Spleen (tissue), 11 donors: ENCODE results near the gene CYP3A5. TPM values are rescaled to one million over a fixed set of nuclear protein-coding genes. Genes with fewer than 3 reads are reported as not detected.

Source experiments
- DNase-seq: peaks from one replicate; pipeline ENCODE4 v3.0.0-alpha.2; 2020
- H3K27ac ChIP-seq, 8 donors: fragments of 200-600 bp; sonication (generic) in 7 of 8; 1 replicate in 4 of 8; 2 replicates in 4 of 8; pipeline versions ENCODE4 v1.5.0 to v1.8.0; 2016 to 2021; ENCODE audit warnings: inconsistent platforms in 4 of 8, mild to moderate bottlenecking in 4 of 8, moderate library complexity in 1 of 8
- H3K27me3 ChIP-seq, 7 donors: fragments of 200-600 bp; sonication (generic) in 6 of 7; replicated peaks in 1 of 7; 1 replicate in 4 of 7; 2 replicates in 3 of 7; pipeline versions ENCODE4 v1.5.0 to v1.8.0; 2016 to 2021; ENCODE audit warnings: inconsistent platforms in 3 of 7, mild to moderate bottlenecking in 1 of 7
- H3K36me3 ChIP-seq, 6 donors: fragments of 200-600 bp; sonication (generic) in 5 of 6; 1 replicate in 4 of 6; 2 replicates in 2 of 6; pipeline versions ENCODE4 v1.5.0 to v1.8.0; 2016 to 2021; ENCODE audit warnings: inconsistent platforms in 2 of 6
- H3K4me1 ChIP-seq, 6 donors: fragments of 200-600 bp; sonication (generic) in 5 of 6; 1 replicate in 3 of 6; 2 replicates in 3 of 6; pipeline versions ENCODE4 v1.5.0 to v1.8.0; 2016 to 2021; ENCODE audit warnings: inconsistent platforms in 3 of 6
- H3K4me3 ChIP-seq, 8 donors: fragments of 200-600 bp; sonication (generic) in 7 of 8; 1 replicate in 4 of 8; 2 replicates in 4 of 8; pipeline versions ENCODE4 v1.5.0 to v1.8.0; 2016 to 2021; ENCODE audit warnings: inconsistent platforms in 4 of 8, mild to moderate bottlenecking in 4 of 8, moderate library complexity in 2 of 8
- H3K9me3 ChIP-seq, 8 donors: fragments of 200-600 bp; sonication (generic) in 7 of 8; 1 replicate in 4 of 8; 2 replicates in 4 of 8; pipeline versions ENCODE4 v1.5.0 to v1.8.0; 2016 to 2021; ENCODE audit warnings: inconsistent platforms in 4 of 8
- CTCF ChIP-seq, 11 experiments: fragments of 200-600 bp in 7 of 11; fragments of 450-650 bp in 4 of 11; sonication (generic) in 4 of 11; IDR thresholded peaks in 8 of 11; conservative IDR thresholded peaks in 3 of 11; 1 replicate in 7 of 11; 2 replicates in 4 of 11; pipeline versions ENCODE4 v1.4.0 to v1.8.0; 2016 to 2021; ENCODE audit warnings: antibody characterized with exemption in 11 of 11, inconsistent platforms in 4 of 11, mild to moderate bottlenecking in 1 of 11
- POLR2A ChIP-seq, 3 donors: fragments of 450-650 bp; IDR thresholded peaks; one replicate each; pipeline ENCODE4 v1.5.1; 2017; ENCODE audit warnings: antibody characterized with exemption in 3 of 3, mild to moderate bottlenecking in 1 of 3
- POLR2AphosphoS5 ChIP-seq, 3 donors: sonication (generic); formaldehyde crosslinking; IDR thresholded peaks; one replicate each; pipeline ENCODE4 v1.5.1; 2017; ENCODE audit warnings: antibody characterized with exemption in 3 of 3
- WGBS, 5 donors: extraction: QIAGEN DNeasy Blood & Tissue Kit in 3 of 5; methylation state at CpG; one replicate each; pipeline versions ENCODE4 v1.1.5 to v1.1.7; 2013 to 2018; 5-methylcytosine and 5-hydroxymethylcytosine counted together
- intact Hi-C: fragments of 100-400 bp; cut with DNase I; formaldehyde crosslinking; loops from one replicate; pipeline ENCODE4 v1.15.0; 2023; ENCODE audit warnings: low total_unique reads
- polyA plus RNA-seq, 3 donors: library from polyadenylated mRNA; stranded (reverse); fragments of 200-250 nt; gene quantifications; one replicate each; pipeline ENCODE4 v1.2.1, GENCODE V29; 2013
- total RNA-seq, 7 donors: library from RNA; depleted of rRNA in 3 of 7; stranded (reverse); fragments of >200 nt in 3 of 7; fragmentation: NEBNext Ultra II Directional in 4 of 7; extraction: Animal tissue kit (Norgen Biotek cat#: 25700) in 4 of 7; gene quantifications; one replicate each; pipeline versions ENCODE4 v1.1.0 to v1.2.1, GENCODE V29; 2016 to 2021
- donor health status: healthy with polysubstance abuse.
- donor health status: DM: no; HTN: no; CAD: no; lungs with moderate emphysema.
- donor health status: DM: no; HTN: no; CAD: no.
- donor health status: Bipolar disorder and iron deficiency.
- donor health status: healthy.
- donor health status: DM: no; HTN: no; CAD: no.
- donor health status: DM: yes; HTN: yes; CAD: no.

CYP3A5 gene
- total and polyA plus RNA-seq, 10 donors: 0.09 to 0.10 TPM; not detected in 8

- H3K9me3 ChIP-seq: no peaks in the 10 kb centered on the region
- no peak for DNase-seq
- no peak overlapping the region for H3K4me3 ChIP-seq
- TF ChIP-seq POLR2A (IDR thresholded peaks at IDR 0.05) (no peak), CTCF (IDR thresholded peaks at IDR 0.05 in 8 of 11, conservative IDR thresholded peaks at IDR 0.05 in 3 of 11) (no peak), POLR2AphosphoS5 (IDR thresholded peaks at IDR 0.05) (no peak)
- 87 to 96% (median 93%) methylated on average over 10 of the region's 10 CpGs for WGBS, 5 donors
- H3K27me3 ChIP-seq: no peaks in the 10 kb centered on the region
- H3K36me3 ChIP-seq: peaks cover 6 to 94% (median 92%) of the 10 kb centered on the region in 6 donors
- intact Hi-C loops: no loop called here
- H3K27ac ChIP-seq: no peak overlapping the region
- H3K4me1 ChIP-seq: peaks cover 11 to 79% (median 32%) of the 10 kb centered on the region in 6 donors
Observed at GRCh38 chr7:99622596-99622995, 57.2 kb downstream of the CYP3A5 start.

- no peak for DNase-seq
- 87 to 93% (median 90%) methylated on average over 5 of the region's 5 CpGs for WGBS, 5 donors
- no peaks in the 10 kb centered on the region for H3K27me3 ChIP-seq
- peaks cover 14 to 86% (median 38%) of the 10 kb centered on the region in 6 donors for H3K4me1 ChIP-seq
- no peak overlapping the region for H3K27ac ChIP-seq
- intact Hi-C loops: no loop called here
- H3K36me3 ChIP-seq: peaks cover 6 to 81% (median 79%) of the 10 kb centered on the region in 6 donors
- TF ChIP-seq CTCF (IDR thresholded peaks at IDR 0.05 in 8 of 11, conservative IDR thresholded peaks at IDR 0.05 in 3 of 11) (no peak), POLR2AphosphoS5 (IDR thresholded peaks at IDR 0.05) (no peak), POLR2A (IDR thresholded peaks at IDR 0.05) (no peak)
- no peaks in the 10 kb centered on the region for H3K9me3 ChIP-seq
- H3K4me3 ChIP-seq: no peak overlapping the region
Observed at GRCh38 chr7:99621271-99621670, 58.5 kb downstream of the CYP3A5 start.

- H3K27me3 ChIP-seq: no peaks in the 10 kb centered on the region
- H3K4me1 ChIP-seq: peaks cover 14 to 80% (median 40%) of the 10 kb centered on the region in 6 donors
- DNase-seq: no peak
- H3K27ac ChIP-seq: no peak overlapping the region
- peaks cover 6 to 65% (median 63%) of the 10 kb centered on the region in 6 donors for H3K36me3 ChIP-seq
- no peak overlapping the region for H3K4me3 ChIP-seq
- TF ChIP-seq POLR2AphosphoS5 (IDR thresholded peaks at IDR 0.05) (no peak), CTCF (IDR thresholded peaks at IDR 0.05 in 8 of 11, conservative IDR thresholded peaks at IDR 0.05 in 3 of 11) (no peak), POLR2A (IDR thresholded peaks at IDR 0.05) (no peak)
- 93 to 98% (median 96%) methylated on average over 12 to 18 of the region's 18 CpGs for WGBS, 5 donors
- no peaks in the 10 kb centered on the region for H3K9me3 ChIP-seq
- intact Hi-C loops: no loop called here
Observed at GRCh38 chr7:99619571-99620130, 60.1 kb downstream of the CYP3A5 start.

GRCh38 chr7:99618726-99619125 is 61.1 kb downstream of the CYP3A5 start:
- peaks cover 2 to 56% (median 54%) of the 10 kb centered on the region in 6 donors for H3K36me3 ChIP-seq
- no peaks in the 10 kb centered on the region for H3K9me3 ChIP-seq
- no peak for DNase-seq
- WGBS, 5 donors: 91 to 97% (median 97%) methylated on average over 3 of the region's 3 CpGs
- no peaks in the 10 kb centered on the region for H3K27me3 ChIP-seq
- TF ChIP-seq CTCF (IDR thresholded peaks at IDR 0.05 in 8 of 11, conservative IDR thresholded peaks at IDR 0.05 in 3 of 11): no peak
- TF ChIP-seq POLR2A (IDR thresholded peaks at IDR 0.05): no peak
- TF ChIP-seq POLR2AphosphoS5 (IDR thresholded peaks at IDR 0.05): no peak
- no peak overlapping the region for H3K4me3 ChIP-seq
- peaks cover 14 to 71% (median 35%) of the 10 kb centered on the region in 6 donors for H3K4me1 ChIP-seq
- intact Hi-C loops: no loop called here
- no peak overlapping the region for H3K27ac ChIP-seq
